ENCODE results near the gene ACTN3. TPM values are rescaled to one million over a fixed set of nuclear protein-coding genes. Genes with fewer than 3 reads are reported as not detected.

The ACTN3 gene
- total RNA-seq, 1 donor from 2014 or later, result 0.05 TPM

DNA sequence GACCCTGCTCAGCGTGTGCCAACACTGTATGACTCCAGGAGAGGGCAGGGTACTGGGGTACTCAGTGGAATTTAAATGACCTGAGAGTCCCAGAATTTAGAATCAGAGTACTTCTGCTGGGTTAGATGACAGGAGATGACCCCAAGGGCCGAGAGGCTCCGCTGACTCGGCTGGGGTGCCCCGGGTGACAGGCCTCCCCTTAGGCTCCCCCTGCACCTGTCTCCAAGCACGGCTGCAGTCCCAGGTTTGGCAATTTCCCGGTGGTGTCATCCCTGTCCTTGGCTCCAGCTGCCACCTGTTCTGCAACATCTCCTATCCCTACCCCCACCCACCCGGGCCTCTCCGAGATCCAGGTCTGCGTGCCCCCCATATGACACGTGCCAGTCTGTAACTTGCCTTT lies 1.3 kb downstream of the ACTN3 start:
- intact Hi-C loops (cut with micrococcal nuclease), result no loop called here
- Mint-ChIP-seq H3K4me3 (peak overlapping the region; percentile 45), H3K4me1 (ENCODE audit: low read depth) (peaks cover 18% of the 10 kb centered on the region), H3K36me3 (ENCODE audit: low read depth) (peaks cover 3% of the 10 kb centered on the region), H3K27me3 (ENCODE audit: insufficient read depth) (peaks cover 10% of the 10 kb centered on the region), H3K27ac (no peak overlapping the region), H3K9me3 (no peaks in the 10 kb centered on the region)
- no peak for DNase-seq (ENCODE audit: low spot score)

DNA sequence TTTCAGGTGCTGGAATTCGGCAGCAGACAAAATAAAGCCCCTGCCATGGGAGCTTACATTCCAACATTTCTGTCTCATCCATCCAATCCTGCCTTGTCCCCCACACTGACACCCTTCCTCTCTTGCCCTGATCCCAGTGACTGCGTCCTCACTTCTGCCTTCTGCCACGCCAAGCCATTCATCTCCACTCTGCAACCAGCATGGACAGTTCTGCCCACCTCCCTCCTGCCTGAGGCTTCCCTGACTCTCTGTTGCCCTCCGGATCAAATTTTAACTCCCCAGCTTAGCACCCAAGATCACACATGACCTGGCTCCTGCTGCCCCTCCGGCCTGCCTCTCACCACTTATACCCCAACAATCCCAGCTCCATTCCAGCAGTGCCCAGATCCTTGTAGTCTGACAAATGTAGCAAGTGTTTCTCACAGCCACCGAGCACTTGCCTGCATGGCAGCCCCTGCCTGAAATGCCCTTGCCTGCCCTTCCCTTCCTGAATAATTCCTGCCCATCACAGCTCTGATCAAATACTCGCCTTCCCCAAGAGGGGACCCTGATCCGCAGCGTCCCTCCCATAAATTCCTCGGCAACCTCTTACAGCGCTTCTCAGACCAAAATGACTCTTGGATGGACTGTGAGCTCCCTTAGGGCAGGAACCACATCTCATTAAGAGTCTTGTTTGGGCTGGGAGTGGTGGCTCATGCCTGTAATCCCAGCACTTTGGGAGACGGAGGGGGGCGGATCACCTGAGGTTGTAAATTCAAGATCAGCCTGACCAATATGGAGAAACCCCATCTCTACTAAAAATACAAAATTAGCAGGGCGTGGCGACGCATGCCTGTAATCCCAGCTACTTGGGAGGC lies 2.3 kb downstream of the ACTN3 start:
- no peaks in the 10 kb centered on the region for H3K36me3 Mint-ChIP-seq (ENCODE audit: low read depth)
- H3K4me3 Mint-ChIP-seq, result no peak overlapping the region
- DNase-seq (ENCODE audit: low spot score), result no peak
- no peak overlapping the region for H3K27ac Mint-ChIP-seq
- H3K27me3 Mint-ChIP-seq (ENCODE audit: insufficient read depth), result peaks cover 10% of the 10 kb centered on the region
- intact Hi-C loops (cut with micrococcal nuclease), result no loop called here
- H3K9me3 Mint-ChIP-seq, result no peaks in the 10 kb centered on the region
- H3K4me1 Mint-ChIP-seq (ENCODE audit: low read depth), result peaks cover 11% of the 10 kb centered on the region

DNA sequence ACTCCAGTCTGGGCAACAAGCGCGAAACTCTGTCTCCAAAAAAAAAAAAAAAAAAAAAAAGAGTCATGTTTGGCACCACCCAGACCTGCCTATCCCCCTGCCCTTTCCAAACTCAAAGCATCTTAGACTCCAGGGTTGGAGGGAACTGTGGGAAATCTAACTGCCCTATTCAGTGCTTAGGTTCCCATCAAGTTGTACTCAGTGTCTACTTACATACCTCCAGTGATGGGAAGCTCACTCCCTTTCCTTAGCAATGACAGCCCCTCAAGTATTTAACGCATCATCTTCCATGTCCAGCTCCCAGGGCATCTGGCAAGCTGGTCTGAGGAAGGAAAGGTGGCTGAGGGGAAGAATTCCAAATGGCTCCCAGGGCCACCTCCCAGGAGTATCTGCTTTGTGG lies 3.0 kb downstream of the ACTN3 start:
- Mint-ChIP-seq H3K4me1 (ENCODE audit: low read depth) (peaks cover 5% of the 10 kb centered on the region), H3K4me3 (no peak overlapping the region), H3K36me3 (ENCODE audit: low read depth) (no peaks in the 10 kb centered on the region), H3K27ac (no peak overlapping the region), H3K9me3 (no peaks in the 10 kb centered on the region), H3K27me3 (ENCODE audit: insufficient read depth) (peaks cover 10% of the 10 kb centered on the region)
- no peak for DNase-seq (ENCODE audit: low spot score)
- intact Hi-C loops (cut with micrococcal nuclease), result no loop called here

DNA sequence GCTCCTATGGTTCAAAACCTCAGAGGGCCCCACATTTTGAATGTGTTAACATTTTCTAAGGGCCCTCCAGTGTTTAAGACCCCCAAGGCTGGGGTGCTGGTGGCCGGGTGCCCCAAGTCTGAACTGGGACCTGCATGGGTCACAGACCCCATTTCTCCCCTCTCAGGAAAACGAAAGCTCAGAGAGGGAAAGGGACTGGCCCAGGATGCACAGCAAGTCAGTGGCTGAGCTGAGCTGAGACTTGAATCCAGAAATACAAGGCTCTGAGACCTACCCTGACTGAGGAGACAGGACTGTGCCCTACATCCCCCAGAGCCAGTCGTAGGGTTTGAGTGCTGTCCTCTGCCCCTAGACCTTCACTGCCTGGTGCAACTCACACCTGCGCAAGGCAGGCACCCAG lies 4.2 kb downstream of the ACTN3 start:
- Mint-ChIP-seq H3K4me1 (ENCODE audit: low read depth) (no peaks in the 10 kb centered on the region), H3K4me3 (no peak overlapping the region), H3K9me3 (no peaks in the 10 kb centered on the region), H3K27me3 (ENCODE audit: insufficient read depth) (peaks cover 14% of the 10 kb centered on the region), H3K36me3 (ENCODE audit: low read depth) (no peaks in the 10 kb centered on the region), H3K27ac (no peak overlapping the region)
- intact Hi-C loops (cut with micrococcal nuclease), result no loop called here
- DNase-seq (ENCODE audit: low spot score), result no peak

DNA sequence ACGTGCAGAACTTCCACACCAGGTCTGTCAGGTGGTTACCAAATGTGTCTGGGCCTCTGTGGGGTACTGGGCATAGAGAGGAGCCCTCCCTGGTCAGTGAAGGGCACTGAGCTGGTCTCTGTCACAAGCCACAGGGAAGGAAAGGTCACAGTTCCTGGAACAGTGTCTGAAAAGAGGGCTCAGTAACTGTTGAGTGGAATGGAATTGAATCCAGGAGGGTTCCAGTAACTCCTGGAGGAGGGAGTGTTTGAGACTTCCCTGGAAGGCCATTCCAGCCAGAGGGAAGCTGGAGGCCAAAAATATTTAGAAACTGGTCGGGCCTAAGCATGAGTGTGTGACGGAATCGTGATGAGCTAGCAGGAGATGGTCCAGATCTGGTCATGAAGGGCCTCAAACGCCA lies 7.9 kb downstream of the ACTN3 start:
- Mint-ChIP-seq H3K4me1 (ENCODE audit: low read depth) (no peaks in the 10 kb centered on the region), H3K27me3 (ENCODE audit: insufficient read depth) (peaks cover 14% of the 10 kb centered on the region), H3K27ac (no peak overlapping the region), H3K9me3 (no peaks in the 10 kb centered on the region), H3K36me3 (ENCODE audit: low read depth) (no peaks in the 10 kb centered on the region), H3K4me3 (no peak overlapping the region)
- intact Hi-C loops (cut with micrococcal nuclease), result no loop called here
- no peak for DNase-seq (ENCODE audit: low spot score)

DNA sequence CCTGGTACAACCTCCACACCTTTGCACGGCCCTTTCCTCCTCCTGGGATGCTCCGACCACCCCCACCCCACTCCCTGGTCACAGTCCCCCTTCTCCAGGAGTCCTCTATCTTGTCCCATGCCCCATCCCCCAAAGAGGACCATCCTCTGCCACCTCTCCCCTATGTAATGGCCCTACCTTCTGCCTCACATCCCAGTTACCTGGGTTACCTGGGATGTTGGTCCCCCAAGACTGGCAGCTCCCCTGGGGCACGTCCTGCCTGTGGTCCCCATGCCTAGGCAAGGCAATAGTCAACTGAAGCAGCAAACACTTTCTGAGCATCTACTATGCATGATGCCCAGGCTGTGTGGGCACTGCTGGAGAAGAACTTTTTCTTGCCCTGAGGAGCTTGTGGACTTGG lies 8.7 kb downstream of the ACTN3 start:
- H3K4me1 Mint-ChIP-seq (ENCODE audit: low read depth), result no peaks in the 10 kb centered on the region
- H3K27me3 Mint-ChIP-seq (ENCODE audit: insufficient read depth), result peaks cover 11% of the 10 kb centered on the region
- no peak overlapping the region for H3K27ac Mint-ChIP-seq
- intact Hi-C loops (cut with micrococcal nuclease), result no loop called here
- H3K4me3 Mint-ChIP-seq, result no peak overlapping the region
- H3K9me3 Mint-ChIP-seq, result no peaks in the 10 kb centered on the region
- no peak for DNase-seq (ENCODE audit: low spot score)
- no peaks in the 10 kb centered on the region for H3K36me3 Mint-ChIP-seq (ENCODE audit: low read depth)

DNA sequence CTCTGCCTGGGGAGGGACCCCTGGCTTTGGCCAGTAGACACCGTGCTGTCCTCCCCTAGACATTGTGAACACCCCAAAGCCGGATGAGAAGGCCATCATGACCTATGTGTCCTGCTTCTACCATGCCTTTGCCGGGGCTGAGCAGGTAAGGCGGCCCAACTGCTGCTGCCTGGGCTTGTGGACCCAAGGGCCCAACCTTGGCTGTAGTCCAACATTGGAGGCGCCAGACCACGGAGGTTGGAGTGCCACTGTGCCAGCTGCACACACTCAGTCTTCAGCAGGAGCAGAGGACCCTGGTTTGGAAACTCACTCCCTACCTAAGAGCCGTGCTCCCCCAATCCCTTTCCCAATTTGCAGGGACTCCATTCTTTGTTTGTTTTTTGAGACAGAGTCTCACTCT lies 9.4 kb downstream of the ACTN3 start:
- H3K4me3 Mint-ChIP-seq, result no peak overlapping the region
- H3K4me1 Mint-ChIP-seq (ENCODE audit: low read depth), result no peaks in the 10 kb centered on the region
- intact Hi-C loops (cut with micrococcal nuclease), result no loop called here
- no peaks in the 10 kb centered on the region for H3K36me3 Mint-ChIP-seq (ENCODE audit: low read depth)
- H3K27ac Mint-ChIP-seq, result no peak overlapping the region
- no peak for DNase-seq (ENCODE audit: low spot score)
- no peaks in the 10 kb centered on the region for H3K9me3 Mint-ChIP-seq
- peaks cover 11% of the 10 kb centered on the region for H3K27me3 Mint-ChIP-seq (ENCODE audit: insufficient read depth)

DNA sequence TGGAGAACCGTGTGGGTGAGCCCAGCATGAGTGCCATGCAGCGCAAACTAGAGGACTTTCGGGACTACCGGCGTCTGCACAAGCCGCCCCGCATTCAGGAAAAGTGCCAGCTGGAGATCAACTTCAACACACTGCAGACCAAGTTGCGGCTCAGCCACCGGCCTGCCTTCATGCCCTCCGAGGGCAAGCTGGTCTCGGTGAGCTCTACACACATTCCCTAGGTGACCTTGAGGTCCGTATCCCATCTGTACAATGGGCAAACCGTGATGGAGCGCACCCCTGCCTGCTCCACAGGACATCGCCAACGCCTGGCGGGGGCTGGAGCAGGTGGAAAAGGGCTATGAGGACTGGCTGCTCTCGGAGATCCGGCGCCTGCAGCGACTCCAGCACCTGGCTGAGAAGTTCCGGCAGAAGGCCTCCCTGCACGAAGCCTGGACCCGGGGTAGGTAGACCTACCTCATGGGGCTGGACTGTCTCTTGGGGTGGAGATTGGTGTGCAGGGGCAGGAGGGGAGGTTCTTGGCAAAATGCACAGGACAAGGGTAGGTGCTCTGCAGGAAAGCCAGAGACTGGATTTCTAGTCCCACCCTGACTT lies 11.1 kb downstream of the ACTN3 start:
- Mint-ChIP-seq H3K27me3 (ENCODE audit: insufficient read depth) (peaks cover 11% of the 10 kb centered on the region), H3K4me3 (no peak overlapping the region), H3K9me3 (no peaks in the 10 kb centered on the region), H3K27ac (no peak overlapping the region), H3K4me1 (ENCODE audit: low read depth) (no peaks in the 10 kb centered on the region), H3K36me3 (ENCODE audit: low read depth) (no peaks in the 10 kb centered on the region)
- DNase-seq (ENCODE audit: low spot score), result no peak
- intact Hi-C loops (cut with micrococcal nuclease), result no loop called here

DNA sequence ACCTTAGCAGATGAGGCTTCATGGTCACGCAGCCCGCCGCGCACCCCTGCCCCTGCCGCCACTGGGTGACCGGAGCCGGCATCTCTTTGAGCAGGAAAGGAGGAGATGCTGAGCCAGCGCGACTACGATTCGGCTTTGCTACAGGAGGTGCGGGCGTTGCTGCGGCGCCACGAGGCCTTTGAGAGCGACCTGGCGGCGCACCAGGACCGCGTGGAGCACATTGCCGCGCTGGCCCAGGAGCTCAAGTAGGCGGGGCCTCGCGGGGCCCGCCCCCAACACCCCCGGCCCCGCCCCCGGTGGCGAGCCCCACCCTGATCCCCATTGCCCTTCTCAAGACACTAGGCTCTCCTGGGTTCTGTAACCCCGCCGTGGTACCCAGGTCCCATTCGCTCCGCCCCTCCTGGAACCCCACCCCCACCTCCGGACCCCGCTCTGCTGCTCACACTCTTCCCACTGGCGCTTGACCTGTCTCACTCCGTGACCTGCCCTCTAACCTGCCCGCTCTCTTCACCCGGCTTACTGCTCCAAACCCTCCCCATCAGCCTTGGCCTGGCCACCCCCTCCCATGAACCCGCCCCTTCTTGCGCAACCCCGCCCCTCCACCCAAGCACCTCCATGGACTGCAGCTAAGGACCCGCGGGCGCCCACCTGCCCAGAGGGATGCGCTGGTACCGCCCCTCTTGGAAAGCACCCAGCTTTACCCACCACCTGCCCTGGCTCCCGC lies 12.6 kb downstream of the ACTN3 start:
- H3K9me3 Mint-ChIP-seq, result no peaks in the 10 kb centered on the region
- peaks cover 11% of the 10 kb centered on the region for H3K27me3 Mint-ChIP-seq (ENCODE audit: insufficient read depth)
- intact Hi-C loops (cut with micrococcal nuclease), result loop anchor here (1.0 kb wide), 1 partner anchor 13 kb away; the partner anchor contains the start of genes ACTN3 and ZDHHC24
- DNase-seq (ENCODE audit: low spot score), result no peak
- no peaks in the 10 kb centered on the region for H3K4me1 Mint-ChIP-seq (ENCODE audit: low read depth)
- H3K27ac Mint-ChIP-seq, result no peak overlapping the region
- no peaks in the 10 kb centered on the region for H3K36me3 Mint-ChIP-seq (ENCODE audit: low read depth)
- no peak overlapping the region for H3K4me3 Mint-ChIP-seq

DNA sequence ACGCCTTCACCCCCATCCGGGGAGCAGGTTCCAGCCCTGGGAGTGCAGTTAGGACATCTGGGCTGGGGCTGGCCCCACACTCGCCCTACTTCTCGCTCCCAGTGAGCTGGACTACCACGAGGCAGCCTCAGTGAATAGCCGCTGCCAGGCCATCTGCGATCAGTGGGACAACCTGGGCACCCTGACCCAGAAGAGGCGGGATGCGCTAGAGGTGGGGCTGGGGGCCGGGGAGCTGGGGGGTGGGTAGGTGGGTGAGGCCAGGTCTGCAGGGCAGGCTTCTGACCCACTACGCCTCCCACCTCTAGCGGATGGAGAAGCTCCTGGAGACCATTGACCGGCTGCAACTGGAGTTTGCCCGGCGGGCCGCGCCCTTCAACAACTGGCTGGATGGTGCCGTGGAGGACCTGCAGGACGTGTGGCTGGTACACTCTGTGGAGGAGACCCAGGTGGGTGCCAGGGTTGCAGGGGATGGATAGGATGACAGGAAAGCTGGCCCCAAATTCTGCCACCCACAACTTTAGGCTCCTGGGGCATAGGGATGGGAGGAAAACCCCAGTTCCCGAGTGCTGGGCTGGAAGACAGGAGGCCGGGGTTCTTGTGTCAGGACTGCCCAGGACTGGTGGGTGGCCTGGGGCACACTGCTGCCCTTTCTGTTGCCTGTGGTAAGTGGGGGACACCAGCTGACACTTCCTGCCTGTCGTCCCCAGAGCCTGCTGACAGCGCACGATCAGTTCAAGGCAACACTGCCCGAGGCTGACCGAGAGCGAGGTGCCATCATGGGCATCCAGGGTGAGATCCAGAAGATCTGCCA lies 13.4 kb downstream of the ACTN3 start:
- Mint-ChIP-seq H3K27ac (no peak overlapping the region), H3K9me3 (no peaks in the 10 kb centered on the region), H3K36me3 (ENCODE audit: low read depth) (no peaks in the 10 kb centered on the region), H3K27me3 (ENCODE audit: insufficient read depth) (peaks cover 11% of the 10 kb centered on the region), H3K4me1 (ENCODE audit: low read depth) (no peaks in the 10 kb centered on the region), H3K4me3 (no peak overlapping the region)
- intact Hi-C loops (cut with micrococcal nuclease), result loop anchor here (1.0 kb wide), 1 partner anchor 14 kb away; the partner anchor contains the start of genes ACTN3 and ZDHHC24
- DNase-seq (ENCODE audit: low spot score), result no peak

DNA sequence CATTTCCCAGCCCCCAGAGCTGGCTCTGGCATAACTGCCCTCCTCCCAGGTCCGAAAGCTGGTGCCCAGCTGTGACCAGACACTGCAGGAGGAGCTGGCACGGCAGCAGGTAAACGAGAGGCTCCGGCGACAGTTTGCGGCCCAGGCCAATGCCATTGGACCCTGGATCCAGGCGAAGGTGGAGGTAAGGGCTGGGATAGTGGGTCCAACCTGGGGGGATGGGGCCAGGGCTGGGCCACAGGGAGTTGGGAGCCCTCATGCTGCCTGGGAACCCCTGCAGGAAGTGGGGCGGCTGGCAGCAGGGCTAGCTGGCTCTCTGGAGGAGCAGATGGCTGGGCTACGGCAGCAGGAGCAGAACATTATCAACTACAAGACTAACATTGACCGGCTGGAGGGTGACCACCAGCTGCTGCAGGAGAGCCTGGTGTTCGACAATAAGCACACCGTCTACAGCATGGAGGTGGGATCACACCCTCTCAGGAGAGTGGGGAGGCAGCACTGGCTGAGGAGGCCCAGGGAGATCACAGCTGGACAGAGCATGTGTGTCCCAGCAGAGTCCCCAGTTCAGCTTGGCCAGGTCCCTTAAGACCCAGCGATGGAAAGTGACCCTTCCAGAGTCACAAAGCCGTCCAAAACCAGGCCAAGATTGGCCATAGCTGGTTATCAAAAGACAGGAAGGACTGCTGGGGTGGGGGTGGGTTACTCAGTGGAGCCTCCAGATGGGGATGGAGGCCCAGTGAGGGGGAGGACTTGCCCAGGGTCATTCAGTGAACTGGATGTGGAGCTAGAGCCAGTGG lies 14.7 kb downstream of the ACTN3 start:
- no peak for DNase-seq (ENCODE audit: low spot score)
- H3K4me1 Mint-ChIP-seq (ENCODE audit: low read depth), result no peaks in the 10 kb centered on the region
- H3K27me3 Mint-ChIP-seq (ENCODE audit: insufficient read depth), result peaks cover 14% of the 10 kb centered on the region
- no peaks in the 10 kb centered on the region for H3K36me3 Mint-ChIP-seq (ENCODE audit: low read depth)
- intact Hi-C loops (cut with micrococcal nuclease), result no loop called here
- no peaks in the 10 kb centered on the region for H3K9me3 Mint-ChIP-seq
- no peak overlapping the region for H3K4me3 Mint-ChIP-seq
- H3K27ac Mint-ChIP-seq, result no peak overlapping the region

DNA sequence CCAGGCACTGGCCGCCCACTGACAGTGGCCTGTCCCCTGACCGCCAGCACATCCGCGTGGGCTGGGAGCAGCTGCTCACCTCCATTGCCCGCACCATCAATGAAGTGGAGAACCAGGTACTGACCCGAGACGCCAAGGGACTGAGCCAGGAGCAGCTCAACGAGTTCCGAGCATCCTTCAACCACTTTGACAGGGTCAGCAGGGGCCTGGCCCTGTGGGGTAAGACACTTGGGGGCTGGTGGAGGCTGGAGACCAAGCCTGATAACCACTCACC lies 15.2 kb downstream of the ACTN3 start:
- intact Hi-C loops (cut with micrococcal nuclease), result no loop called here
- Mint-ChIP-seq H3K4me3 (no peak overlapping the region), H3K36me3 (ENCODE audit: low read depth) (no peaks in the 10 kb centered on the region), H3K9me3 (no peaks in the 10 kb centered on the region), H3K27me3 (ENCODE audit: insufficient read depth) (peaks cover 14% of the 10 kb centered on the region), H3K27ac (no peak overlapping the region), H3K4me1 (ENCODE audit: low read depth) (no peaks in the 10 kb centered on the region)
- no peak for DNase-seq (ENCODE audit: low spot score)

All from activated T-helper 1 cell treated with anti-CD3 and anti-CD28 coated beads, Interleukin-12 subunit alpha, Interleukin-12 subunit beta, Interleukin-2, Interleukin-4 antibody, amounts not matched to agents 30 ng/mL and 10 ng/mL and 1 ng/mL, durations not matched to agents 14 hours and 24 hours and 36 hours (primary cell).